H54 (cell line): ENCODE measurements around the gene PRR23C.

Experiments
- DNase-seq: peaks from one replicate; pipeline ENCODE4 v3.0.0; 2011; ENCODE audit warnings: low spot score, mixed read lengths; ENCODE audit not compliant: insufficient read length
- FAIRE-seq: peaks from 3 replicates; lab custom pipeline; 2011; peaks lifted over from hg19 to GRCh38; lab: Jason Lieb, UNC
- POLR2A ChIP-seq: IDR thresholded peaks from 2 replicates; pipeline ENCODE4 v1.6.1; 2011; ENCODE audit warnings: low read depth, mild to moderate bottlenecking, low read length

Gene PRR23C

GRCh38 chr3:139024968-139025367, 19.7 kb downstream of the PRR23C start:
- DNase-seq (no peak), FAIRE-seq (no peak)
- no peak for TF ChIP-seq POLR2A

- DNase-seq: peak; percentile 26
Observed at GRCh38 chr3:139020868-139021234, 23.8 kb downstream of the PRR23C start, which contains the start of gene PRR23B. PRR23B (minus strand) TSS chr3:139020926; CDS start chr3:139020661, 265 bp downstream.

GRCh38 chr3:139020036-139020867, 24.4 kb downstream of the PRR23C start:
- FAIRE-seq (no peak), DNase-seq (no peak)
- TF ChIP-seq POLR2A: no peak

More at GRCh38 chr3:139020868-139021234, 23.8 kb downstream of the PRR23C start, which contains the start of gene PRR23B:
- FAIRE-seq: no peak
- no peak for TF ChIP-seq POLR2A

- FAIRE-seq: no peak
- TF ChIP-seq POLR2A: no peak
- no peak for DNase-seq
Observed at GRCh38 chr3:139016430-139017048, 28.2 kb downstream of the PRR23C start.

- no peak for DNase-seq
- TF ChIP-seq POLR2A: no peak
- FAIRE-seq: no peak
Observed at GRCh38 chr3:139006051-139006716, 38.5 kb downstream of the PRR23C start, which contains the start of gene PRR23A. PRR23A (minus strand) TSS chr3:139006268; CDS start chr3:139006268, 0 bp downstream.

GRCh38 chr3:139005356-139005993, 39.2 kb downstream of the PRR23C start:
- DNase-seq (no peak), FAIRE-seq (no peak)
- no peak for TF ChIP-seq POLR2A

GRCh38 chr3:138995706-138996105, 49.0 kb downstream of the PRR23C start:
- DNase-seq (no peak), FAIRE-seq (no peak)
- TF ChIP-seq POLR2A: no peak
